Panc1 (cell line): ENCODE measurements around the gene ARID5A. TPM values are rescaled to one million over a fixed set of nuclear protein-coding genes. Genes with fewer than 3 reads are reported as not detected.

Experiments used
- ATAC-seq: fragments of 200-7000 bp; cut with Tn5 transposase; 2 replicates; pipeline ENCODE4 v1.9.1; 2020; ENCODE audit warnings: mild to moderate bottlenecking, moderate library complexity
- BruUV-seq: library from RNA; stranded (reverse); fragments of 400-500 nt; replicated peaks from 2 replicates; lab custom pipeline; 2021; lab: Mats Ljungman, UMichigan
- CTCF ChIA-PET: fragments of 300-600 bp; sonication (Branson Sonifier 250); formaldehyde crosslinking; loops from one replicate; lab custom pipeline; 2022; ENCODE audit warnings: antibody characterized with exemption; lab: Charles Lee
- POLR2A ChIA-PET: fragments of 300-600 bp; sonication (Branson Sonifier 250); formaldehyde crosslinking; loops from one replicate; lab custom pipeline; 2022; ENCODE audit warnings: antibody characterized with exemption; lab: Charles Lee
- DNase-seq: peaks from one replicate; pipeline ENCODE4 v3.0.0-alpha.2; 2010; ENCODE audit warnings: low read depth, low spot score
- H3K27ac ChIP-seq: 2 replicates; pipeline ENCODE4 v1.5.1; 2011; ENCODE audit warnings: mild to moderate bottlenecking, low read length, inconsistent platforms
- H3K27me3 ChIP-seq: fragments of 200-500 bp; sonication (Bioruptor generic); 2 replicates; pipeline ENCODE4 v1.6.0; 2014; ENCODE audit warnings: low read length, inconsistent platforms; ENCODE audit not compliant: control insufficient read depth, insufficient read depth
- H3K36me3 ChIP-seq: fragments of 200-500 bp; sonication (Bioruptor generic); 2 replicates; pipeline ENCODE4 v1.5.1; 2014; ENCODE audit warnings: inconsistent platforms, mild to moderate bottlenecking, low read length, moderate library complexity; ENCODE audit not compliant: control insufficient read depth, insufficient read depth
- H3K4me1 ChIP-seq: 2 replicates; pipeline ENCODE4 v1.5.1; 2011; ENCODE audit warnings: inconsistent platforms, mild to moderate bottlenecking, low read length, moderate library complexity; ENCODE audit not compliant: control insufficient read depth, insufficient read depth
- H3K4me3 ChIP-seq, 2 experiments: 2 replicates each; pipeline ENCODE4 v1.5.1; 2011 to 2012; ENCODE audit warnings: low read depth in 2 of 2, low read length in 2 of 2, mild to moderate bottlenecking in 2 of 2, inconsistent platforms in 1 of 2, moderate library complexity in 1 of 2
- H3K9me3 ChIP-seq: fragments of 200-500 bp; sonication (Bioruptor generic); 2 replicates; pipeline ENCODE4 v1.5.1; 2014; ENCODE audit warnings: low read depth, mild to moderate bottlenecking, inconsistent platforms, low read length, moderate library complexity; ENCODE audit not compliant: control insufficient read depth, insufficient read depth
- POLR2AphosphoS5 ChIP-seq: IDR thresholded peaks from 2 replicates; pipeline ENCODE4 v1.6.1; 2012; ENCODE audit warnings: mild to moderate bottlenecking, low read depth, low read length, moderate library complexity
- REST ChIP-seq, 2 experiments: IDR thresholded peaks; 2 replicates each; pipeline ENCODE4 v1.6.1; 2011 to 2012; ENCODE audit warnings: low read depth in 2 of 2, control low read depth in 1 of 2, low read length in 1 of 2, mild to moderate bottlenecking in 1 of 2, moderate library complexity in 1 of 2; ENCODE audit not compliant: insufficient read depth in 1 of 2
- SIN3A ChIP-seq: IDR thresholded peaks from 2 replicates; pipeline ENCODE4 v1.6.1; 2012; ENCODE audit warnings: low read depth, mild to moderate bottlenecking, low read length, moderate library complexity, borderline replicate concordance; ENCODE audit not compliant: insufficient read depth
- TCF7L2 ChIP-seq: IDR thresholded peaks from 2 replicates; pipeline ENCODE4 v1.6.1; 2011; ENCODE audit warnings: mild to moderate bottlenecking, low read depth, low read length, inconsistent platforms
- in situ Hi-C: cut with HindIII; loops from 2 replicates; pipeline ENCODE4 v1.10.0; 2016; ENCODE audit warnings: low sequenced_read_pairs, low pct_unique_long_range_greater_than_20kb
- intact Hi-C: fragments of 100-400 bp; cut with micrococcal nuclease; formaldehyde crosslinking; loops from one replicate; pipeline ENCODE4 v1.10.0; 2022; ENCODE audit not compliant: unreplicated experiment
- total RNA-seq: library from RNA; stranded (reverse); gene quantifications from one replicate; pipeline ENCODE4 v1.2.1, GENCODE V29; 2021; ENCODE audit not compliant: unreplicated experiment
- TF ChIP-seq, protein P1 (sequence below): fragments of 450-650 bp; IDR thresholded peaks from 2 replicates; pipeline ENCODE4 v1.5.1; 2017; ENCODE audit warnings: mild to moderate bottlenecking

The ARID5A gene
- total RNA-seq, 1 experiment from 2014 or later, result 19.3 TPM

GRCh38 chr2:96591054-96591453 is 54.5 kb downstream of the ARID5A start:
- ATAC-seq (no peak), DNase-seq (no peak)
- Histone ChIP-seq H3K27me3 (no peaks in the 10 kb centered on the region), H3K27ac (no peak overlapping the region), H3K4me3 (no peak overlapping the region), H3K9me3 (no peaks in the 10 kb centered on the region), H3K36me3 (peaks cover 22% of the 10 kb centered on the region), H3K4me1 (no peaks in the 10 kb centered on the region)
- ChIA-PET POLR2A (no interaction called here), CTCF (no interaction called here)
- in situ Hi-C loops (no loop called here), intact Hi-C loops (no loop called here)
- no TSS peak for BruUV-seq
- TF ChIP-seq SIN3A (no peak), POLR2AphosphoS5 (no peak), TCF7L2 (no peak), REST (IDR thresholded peaks at IDR 0.05; ENCODE audit: insufficient read depth in 1 of 2, low read depth in 2 of 2, low read length in 1 of 2) (no peak)
- TF ChIP-seq, protein P1, sequence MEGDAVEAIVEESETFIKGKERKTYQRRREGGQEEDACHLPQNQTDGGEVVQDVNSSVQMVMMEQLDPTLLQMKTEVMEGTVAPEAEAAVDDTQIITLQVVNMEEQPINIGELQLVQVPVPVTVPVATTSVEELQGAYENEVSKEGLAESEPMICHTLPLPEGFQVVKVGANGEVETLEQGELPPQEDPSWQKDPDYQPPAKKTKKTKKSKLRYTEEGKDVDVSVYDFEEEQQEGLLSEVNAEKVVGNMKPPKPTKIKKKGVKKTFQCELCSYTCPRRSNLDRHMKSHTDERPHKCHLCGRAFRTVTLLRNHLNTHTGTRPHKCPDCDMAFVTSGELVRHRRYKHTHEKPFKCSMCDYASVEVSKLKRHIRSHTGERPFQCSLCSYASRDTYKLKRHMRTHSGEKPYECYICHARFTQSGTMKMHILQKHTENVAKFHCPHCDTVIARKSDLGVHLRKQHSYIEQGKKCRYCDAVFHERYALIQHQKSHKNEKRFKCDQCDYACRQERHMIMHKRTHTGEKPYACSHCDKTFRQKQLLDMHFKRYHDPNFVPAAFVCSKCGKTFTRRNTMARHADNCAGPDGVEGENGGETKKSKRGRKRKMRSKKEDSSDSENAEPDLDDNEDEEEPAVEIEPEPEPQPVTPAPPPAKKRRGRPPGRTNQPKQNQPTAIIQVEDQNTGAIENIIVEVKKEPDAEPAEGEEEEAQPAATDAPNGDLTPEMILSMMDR, result no peak

DNA sequence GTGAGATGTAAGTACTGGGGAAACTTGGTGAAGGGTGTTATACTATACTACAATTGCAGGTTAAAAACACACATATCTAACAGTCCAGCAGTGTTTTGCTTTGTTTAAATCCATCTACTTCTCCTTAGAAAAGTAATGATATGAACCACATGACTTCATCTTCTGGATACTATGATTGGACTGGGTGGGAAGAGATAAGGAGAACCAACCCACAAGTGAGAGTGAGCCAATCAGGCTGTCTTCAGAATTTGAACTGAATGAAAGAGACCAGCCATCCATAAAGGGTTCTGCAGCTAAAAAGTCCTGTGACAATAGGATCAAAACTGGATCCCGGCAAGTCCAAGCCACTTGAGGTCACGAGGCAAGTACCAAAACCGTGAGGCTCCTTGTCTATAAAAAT is 54.9 kb downstream of the ARID5A start:
- Histone ChIP-seq H3K9me3 (no peaks in the 10 kb centered on the region), H3K4me3 (no peak overlapping the region), H3K36me3 (peaks cover 26% of the 10 kb centered on the region), H3K27ac (no peak overlapping the region), H3K4me1 (no peaks in the 10 kb centered on the region), H3K27me3 (no peaks in the 10 kb centered on the region)
- ChIA-PET POLR2A (no interaction called here), CTCF (no interaction called here)
- no peak for TF ChIP-seq TCF7L2
- TF ChIP-seq, protein P1, result no peak
- no peak for TF ChIP-seq POLR2AphosphoS5
- no peak for TF ChIP-seq SIN3A
- no peak for TF ChIP-seq REST (IDR thresholded peaks at IDR 0.05; ENCODE audit: insufficient read depth in 1 of 2, low read depth in 2 of 2, low read length in 1 of 2)
- BruUV-seq, result no TSS peak
- DNase-seq (no peak), ATAC-seq (no peak)
- in situ Hi-C loops (no loop called here), intact Hi-C loops (no loop called here)
